Psoas muscle (tissue), 8 donors: ENCODE data around the gene LTBP4. TPM values are rescaled to one million over a fixed set of nuclear protein-coding genes. Genes with fewer than 3 reads are reported as not detected.

Experiments
- ATAC-seq, 4 donors: fragments of 200-7000 bp; cut with Tn5 transposase; one replicate each; pipeline ENCODE4 v1.9.1; 2020; ENCODE audit warnings: moderate library complexity in 3 of 4, mild to moderate bottlenecking in 2 of 4
- DNase-seq, 2 donors: peaks; one replicate each; pipeline ENCODE4 v3.0.0-alpha.2; 2020
- H3K27ac ChIP-seq: fragments of 200-600 bp; one replicate; pipeline ENCODE4 v1.8.0; 2022
- H3K27me3 ChIP-seq, 3 donors: fragments of 200-600 bp in 1 of 3; one replicate each; pipeline versions ENCODE4 v1.6.1 to v1.8.0; 2013 to 2022; ENCODE audit warnings: low read length in 2 of 3, mild to moderate bottlenecking in 2 of 3, moderate library complexity in 1 of 3; ENCODE audit not compliant: insufficient read depth in 3 of 3
- H3K36me3 ChIP-seq, 2 donors: fragments of 200-600 bp in 1 of 2; one replicate each; pipeline versions ENCODE4 v1.6.1 to v1.8.0; 2013 to 2022; ENCODE audit warnings: low read depth in 1 of 2, mild to moderate bottlenecking in 1 of 2, moderate library complexity in 1 of 2; ENCODE audit not compliant: insufficient read depth in 1 of 2
- H3K4me1 ChIP-seq: fragments of 200-600 bp; one replicate; pipeline ENCODE4 v1.8.0; 2022
- H3K4me3 ChIP-seq: fragments of 200-600 bp; one replicate; pipeline ENCODE4 v1.8.0; 2022; ENCODE audit warnings: mild to moderate bottlenecking
- H3K9me3 ChIP-seq: fragments of 200-600 bp; one replicate; pipeline ENCODE4 v1.8.0; 2022
- CTCF ChIP-seq: fragments of 200-600 bp; IDR thresholded peaks from one replicate; pipeline ENCODE4 v1.8.0; 2022; ENCODE audit warnings: antibody characterized with exemption
- WGBS, 3 donors: extraction: QIAGEN DNeasy Blood & Tissue Kit; methylation state at CpG; one replicate each; pipeline versions ENCODE4 v1.1.6 to v1.1.7; 2013; 5-methylcytosine and 5-hydroxymethylcytosine counted together
- intact Hi-C, 2 donors: fragments of 100-400 bp; cut with DNase I; formaldehyde crosslinking; loops; one replicate each; pipeline versions ENCODE4 v1.11.0 to v1.14.2; 2022
- polyA plus RNA-seq, 3 donors: library from polyadenylated mRNA; stranded (reverse); fragments of 200-250 nt; gene quantifications; one replicate each; pipeline ENCODE4 v1.2.3, GENCODE V29; 2013
- total RNA-seq, 4 donors: library from RNA; stranded (reverse); fragmentation: NEBNext Ultra II Directional in 2 of 4; extraction: Animal tissue kit (Norgen Biotek cat#: 25700) in 2 of 4; gene quantifications; one replicate each; pipeline versions ENCODE4 v1.2.1 to v1.2.4, GENCODE V29; 2021 to 2023
- donor health status: healthy with polysubstance abuse.
- donor health status: DM: no; HTN: no; CAD: no; lungs with moderate emphysema.
- donor health status: Bipolar disorder and iron deficiency.
- donor health status: healthy.
- donor health status: DM: yes; HTN: yes; CAD: no.
- donor health status: DM: no; HTN: no; CAD: no.
- donor health status: DM: no; HTN: no; CAD: no.
- donor health status: DM: yes; HTN: yes; CAD: no.

The LTBP4 gene
- total and polyA plus RNA-seq, 7 donors, result 16.0 to 55.8 (median 24.1) TPM

- Histone ChIP-seq H3K4me1 (no peaks in the 10 kb centered on the region), H3K9me3 (no peaks in the 10 kb centered on the region), H3K27me3 (no peaks in the 10 kb centered on the region), H3K27ac (no peak overlapping the region), H3K36me3 (peaks cover 3 to 93% of the 10 kb centered on the region in 2 donors), H3K4me3 (no peak overlapping the region)
- intact Hi-C loops, result no loop called here
- 93 to 94% (median 93%) methylated on average over 11 of the region's 11 CpGs for WGBS, 3 donors
- no peak for TF ChIP-seq CTCF
- no peak for ATAC-seq
- DNase-seq, result no peak
These were observed 72.2 kb downstream of the LTBP4 start for GRCh38 chr19:40673397-40673796.

GRCh38 chr19:40674291-40674690 lies 73.1 kb downstream of the LTBP4 start:
- ATAC-seq (peak in 1 of 4 donors; percentile 50), DNase-seq (no peak)
- H3K4me3 ChIP-seq, result no peak overlapping the region
- H3K9me3 ChIP-seq, result no peaks in the 10 kb centered on the region
- no peaks in the 10 kb centered on the region for H3K27me3 ChIP-seq
- TF ChIP-seq CTCF, result no peak
- intact Hi-C loops, result no loop called here
- WGBS, 3 donors, result 70 to 89% (median 77%) methylated on average over 3 of the region's 3 CpGs
- no peaks in the 10 kb centered on the region for H3K4me1 ChIP-seq
- H3K27ac ChIP-seq, result no peak overlapping the region
- peaks cover 3 to 97% of the 10 kb centered on the region in 2 donors for H3K36me3 ChIP-seq

DNA sequence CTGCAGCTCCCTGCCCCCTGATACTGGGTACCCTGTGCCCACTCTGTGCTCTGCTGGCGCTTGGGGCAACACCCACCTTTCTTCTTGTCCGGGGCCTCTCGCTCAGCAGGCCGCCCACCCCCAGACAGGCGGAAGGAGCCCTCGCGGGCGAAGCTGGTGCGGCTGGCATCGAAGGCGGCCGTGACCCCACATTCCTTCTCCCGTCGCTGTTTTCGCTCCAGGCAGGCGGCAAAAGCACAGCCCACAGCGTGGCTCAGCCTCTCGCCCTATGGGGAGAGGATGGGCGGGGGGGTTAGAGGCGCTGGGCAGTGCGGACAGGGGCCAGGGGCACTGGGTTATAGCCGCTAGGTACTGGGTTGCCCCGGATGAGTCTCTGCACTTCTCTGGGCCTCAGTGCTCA lies 76.0 kb downstream of the LTBP4 start:
- TF ChIP-seq CTCF, result no peak
- DNase-seq, result no peak
- Histone ChIP-seq H3K27me3 (no peaks in the 10 kb centered on the region), H3K27ac (no peak overlapping the region), H3K9me3 (no peaks in the 10 kb centered on the region), H3K4me3 (no peak overlapping the region), H3K4me1 (no peaks in the 10 kb centered on the region), H3K36me3 (peaks cover 3 to 97% of the 10 kb centered on the region in 2 donors)
- ATAC-seq, result no peak
- WGBS, 3 donors, result 95 to 96% (median 96%) methylated on average over 23 of the region's 23 CpGs
- intact Hi-C loops, result no loop called here

Other genes with a start within 250 kb of the LTBP4 start
- under 1 TPM in 2 of 4 donors, not detected in 2; 0.08 to 0.11 TPM for gene HIPK4, start 211.2 kb upstream of the LTBP4 start, total RNA-seq
- gene HIPK4, start 211.2 kb upstream of the LTBP4 start, polyA plus RNA-seq, result under 1 TPM in 1 of 3 donors, not detected in 2; 0.03 TPM
- 1 to 10 TPM; 1.4 to 3.3 (median 2.8) TPM for gene PRX, start 188.0 kb upstream of the LTBP4 start, total RNA-seq
- gene PRX, start 188.0 kb upstream of the LTBP4 start, polyA plus RNA-seq, result 1 to 10 TPM; 1.9 to 2.1 (median 2.1) TPM
- gene SERTAD1, start 175.4 kb upstream of the LTBP4 start, total RNA-seq, result 10 to 100 TPM; 10.5 to 24.0 (median 20.2) TPM
- 10 to 100 TPM; 10.7 to 88.7 (median 17.3) TPM for gene SERTAD1, start 175.4 kb upstream of the LTBP4 start, polyA plus RNA-seq
- gene SERTAD3, start 157.0 kb upstream of the LTBP4 start, total RNA-seq, result 10 to 100 TPM; 16.0 to 29.0 (median 26.0) TPM
- 10 to 100 TPM; 12.7 to 30.0 (median 13.8) TPM for gene SERTAD3, start 157.0 kb upstream of the LTBP4 start, polyA plus RNA-seq
- 100 to 1,000 TPM in 2 of 4 donors, 10 to 100 TPM in 2; 74.1 to 189 (median 114) TPM for gene BLVRB, start 135.6 kb upstream of the LTBP4 start, total RNA-seq
- gene BLVRB, start 135.6 kb upstream of the LTBP4 start, polyA plus RNA-seq, result 100 to 1,000 TPM; 167 to 204 (median 172) TPM
- 1 to 10 TPM; 1.8 to 4.7 (median 2.8) TPM for gene SPTBN4, start 134.4 kb upstream of the LTBP4 start, total RNA-seq
- 1 to 10 TPM in 2 of 3 donors, under 1 TPM in 1; 0.66 to 2.9 (median 2.8) TPM for gene SPTBN4, start 134.4 kb upstream of the LTBP4 start, polyA plus RNA-seq
- 10 to 100 TPM; 12.4 to 17.4 (median 16.1) TPM for gene SHKBP1, start 24.5 kb upstream of the LTBP4 start, total RNA-seq
- gene SHKBP1, start 24.5 kb upstream of the LTBP4 start, polyA plus RNA-seq, result 10 to 100 TPM; 14.0 to 21.7 (median 20.3) TPM
- 10 to 100 TPM; 12.0 to 13.3 (median 12.9) TPM for gene NUMBL, start 89.3 kb downstream of the LTBP4 start, total RNA-seq
- gene NUMBL, start 89.3 kb downstream of the LTBP4 start, polyA plus RNA-seq, result 1 to 10 TPM; 3.3 to 5.5 (median 4.1) TPM
- 10 to 100 TPM in 3 of 4 donors, 1 to 10 TPM in 1; 6.8 to 16.2 (median 13.7) TPM for gene COQ8B, start 115.5 kb downstream of the LTBP4 start, total RNA-seq
- gene COQ8B, start 115.5 kb downstream of the LTBP4 start, polyA plus RNA-seq, result 10 to 100 TPM; 13.2 to 43.1 (median 16.1) TPM
- 10 to 100 TPM in 3 of 4 donors, 1 to 10 TPM in 1; 6.9 to 16.7 (median 14.2) TPM for gene ITPKC, start 115.7 kb downstream of the LTBP4 start, total RNA-seq
- 10 to 100 TPM; 10.2 to 19.2 (median 16.6) TPM for gene ITPKC, start 115.7 kb downstream of the LTBP4 start, polyA plus RNA-seq
- 10 to 100 TPM in 2 of 4 donors, 1 to 10 TPM in 2; 6.7 to 13.3 (median 9.6) TPM for gene ACTMAP, start 149.1 kb downstream of the LTBP4 start, total RNA-seq
- gene ACTMAP, start 149.1 kb downstream of the LTBP4 start, polyA plus RNA-seq, result 1 to 10 TPM; 5.1 to 8.9 (median 6.6) TPM
- gene SNRPA, start 149.8 kb downstream of the LTBP4 start, total RNA-seq, result 10 to 100 TPM; 27.5 to 43.6 (median 33.5) TPM
- gene SNRPA, start 149.8 kb downstream of the LTBP4 start, polyA plus RNA-seq, result 10 to 100 TPM; 21.5 to 34.2 (median 22.5) TPM
- 1 to 10 TPM in 1 of 4 donors, not detected in 3; 1.3 TPM for gene MIA, start 174.2 kb downstream of the LTBP4 start, total RNA-seq
- under 1 TPM in 2 of 3 donors, not detected in 1; 0.38 to 0.77 TPM for gene MIA, start 174.2 kb downstream of the LTBP4 start, polyA plus RNA-seq
- 10 to 100 TPM in 3 of 4 donors, 1 to 10 TPM in 1; 8.2 to 14.5 (median 13.9) TPM for gene RAB4B, start 176.9 kb downstream of the LTBP4 start, total RNA-seq
- gene RAB4B, start 176.9 kb downstream of the LTBP4 start, polyA plus RNA-seq, result 10 to 100 TPM; 19.2 to 28.7 (median 23.4) TPM
- 10 to 100 TPM; 34.9 to 42.9 (median 38.9) TPM for gene EGLN2, start 197.8 kb downstream of the LTBP4 start, total RNA-seq
- 10 to 100 TPM; 45.8 to 67.6 (median 50.0) TPM for gene EGLN2, start 197.8 kb downstream of the LTBP4 start, polyA plus RNA-seq
- gene CYP2A6, start 249.1 kb downstream of the LTBP4 start, total RNA-seq, result under 1 TPM in 1 of 4 donors, not detected in 3; 0.32 TPM
- not detected for gene CYP2A6, start 249.1 kb downstream of the LTBP4 start, polyA plus RNA-seq